Aorta (tissue), 5 donors: ENCODE data around the gene SHTN1. TPM values are rescaled to one million over a fixed set of nuclear protein-coding genes. Genes with fewer than 3 reads are reported as not detected.

Experiments
- ATAC-seq: fragments of 200-7000 bp; cut with Tn5 transposase; one replicate; pipeline ENCODE4 v1.9.1; 2022; ENCODE audit warnings: moderate library complexity; ENCODE audit not compliant: low FRiP score
- DNase-seq, 2 donors: peaks; one replicate each; pipeline ENCODE4 v3.0.0-alpha.2; 2020
- H3K27ac ChIP-seq, 2 donors: one replicate each; pipeline ENCODE4 v1.5.1; 2013; ENCODE audit warnings: low read length in 2 of 2, mild to moderate bottlenecking in 2 of 2, moderate library complexity in 2 of 2, control low read depth in 1 of 2, inconsistent platforms in 1 of 2, low read depth in 1 of 2
- H3K27me3 ChIP-seq, 2 donors: one replicate each; pipeline ENCODE4 v1.6.1; 2013; ENCODE audit warnings: control low read depth in 1 of 2, low read length in 1 of 2, mild to moderate bottlenecking in 1 of 2, moderate library complexity in 1 of 2; ENCODE audit not compliant: insufficient read depth in 2 of 2, control insufficient read depth in 1 of 2
- H3K36me3 ChIP-seq, 2 donors: one replicate each; pipeline ENCODE4 v1.6.1; 2013; ENCODE audit warnings: control low read depth in 1 of 2, low read length in 1 of 2, mild to moderate bottlenecking in 1 of 2; ENCODE audit not compliant: insufficient read depth in 2 of 2, control insufficient read depth in 1 of 2
- H3K4me1 ChIP-seq, 2 donors: one replicate each; pipeline ENCODE4 v1.6.1; 2013; ENCODE audit warnings: low read length in 2 of 2, control low read depth in 1 of 2, mild to moderate bottlenecking in 1 of 2, moderate library complexity in 1 of 2; ENCODE audit not compliant: insufficient read depth in 2 of 2, control insufficient read depth in 1 of 2
- H3K4me3 ChIP-seq, 2 donors: one replicate each; pipeline ENCODE4 v1.5.1; 2013; ENCODE audit warnings: low read length in 2 of 2, control low read depth in 1 of 2, mild to moderate bottlenecking in 1 of 2
- H3K9me3 ChIP-seq: one replicate; pipeline ENCODE4 v1.6.1; 2013; ENCODE audit warnings: mild to moderate bottlenecking, low read length; ENCODE audit not compliant: control insufficient read depth
- WGBS, 2 donors: extraction: QIAGEN DNeasy Blood & Tissue Kit; methylation state at CpG; one replicate each; pipeline ENCODE4 v1.1.7; 2013; 5-methylcytosine and 5-hydroxymethylcytosine counted together
- intact Hi-C, 2 donors: fragments of 100-400 bp; cut with DNase I; formaldehyde crosslinking; loops; one replicate each; pipeline versions ENCODE4 v1.14.2 to v1.15.0; 2022
- polyA plus RNA-seq, 2 donors: library from polyadenylated mRNA; stranded (reverse); fragments of 200-250 nt; gene quantifications; one replicate each; pipeline ENCODE4 v1.2.3, GENCODE V29; 2013
- total RNA-seq, 2 donors: library from RNA; stranded (reverse); fragmentation: NEBNext Ultra II Directional; extraction: Animal tissue kit (Norgen Biotek cat#: 25700); gene quantifications; one replicate each; pipeline ENCODE4 v1.2.1, GENCODE V29; 2021
- donor health status: healthy with polysubstance abuse.
- donor health status: Bipolar disorder and iron deficiency.
- donor health status: DM: no; HTN: no; CAD: no.
- donor health status: DM: no; HTN: no; CAD: no.
- donor health status: DM: yes; HTN: yes; CAD: no.

The SHTN1 gene
- total and polyA plus RNA-seq, 4 donors = 4.9 to 26.1 (median 16.0) TPM

GRCh38 chr10:117003336-117003735 lies 1.7 kb downstream of the SHTN1 start:
- no peak overlapping the region for H3K4me3 ChIP-seq
- H3K36me3 ChIP-seq = no peaks in the 10 kb centered on the region
- no peak overlapping the region for H3K27ac ChIP-seq
- WGBS, 2 donors = 94 to 98% methylated on average over 6 of the region's 6 CpGs
- H3K27me3 ChIP-seq = no peaks in the 10 kb centered on the region
- intact Hi-C loops = no loop called here
- ATAC-seq (no peak), DNase-seq (no peak)
- H3K4me1 ChIP-seq = no peaks in the 10 kb centered on the region
- no peaks in the 10 kb centered on the region for H3K9me3 ChIP-seq

GRCh38 chr10:117002206-117002605 lies 2.8 kb downstream of the SHTN1 start:
- H3K27me3 ChIP-seq = no peaks in the 10 kb centered on the region
- no peaks in the 10 kb centered on the region for H3K36me3 ChIP-seq
- intact Hi-C loops = no loop called here
- H3K4me3 ChIP-seq = no peak overlapping the region
- DNase-seq (no peak), ATAC-seq (no peak)
- H3K9me3 ChIP-seq = no peaks in the 10 kb centered on the region
- H3K27ac ChIP-seq = no peak overlapping the region
- H3K4me1 ChIP-seq = no peaks in the 10 kb centered on the region

- 81 to 89% methylated on average over 2 of the region's 2 CpGs for WGBS, 2 donors
- Histone ChIP-seq H3K4me1 (no peaks in the 10 kb centered on the region), H3K9me3 (no peaks in the 10 kb centered on the region), H3K36me3 (no peaks in the 10 kb centered on the region), H3K27me3 (no peaks in the 10 kb centered on the region), H3K27ac (no peak overlapping the region), H3K4me3 (no peak overlapping the region)
- DNase-seq (no peak), ATAC-seq (no peak)
- intact Hi-C loops = no loop called here
Observed at GRCh38 chr10:117001144-117001543, 3.8 kb downstream of the SHTN1 start.

- Histone ChIP-seq H3K36me3 (no peaks in the 10 kb centered on the region), H3K9me3 (no peaks in the 10 kb centered on the region), H3K4me1 (no peaks in the 10 kb centered on the region), H3K4me3 (no peak overlapping the region), H3K27me3 (no peaks in the 10 kb centered on the region), H3K27ac (no peak overlapping the region)
- 66 to 73% methylated on average over 2 of the region's 2 CpGs for WGBS, 2 donors
- DNase-seq = no peak
- no peak for ATAC-seq
- intact Hi-C loops = no loop called here
Observed at GRCh38 chr10:117000580-117000979, 4.4 kb downstream of the SHTN1 start.

- intact Hi-C loops = no loop called here
- no peak overlapping the region for H3K4me3 ChIP-seq
- WGBS, 2 donors = 91 to 96% methylated on average over 4 of the region's 4 CpGs
- H3K27ac ChIP-seq = no peak overlapping the region
- ATAC-seq (no peak), DNase-seq (no peak)
- H3K27me3 ChIP-seq = no peaks in the 10 kb centered on the region
- H3K36me3 ChIP-seq = no peaks in the 10 kb centered on the region
- H3K4me1 ChIP-seq = no peaks in the 10 kb centered on the region
- H3K9me3 ChIP-seq = no peaks in the 10 kb centered on the region
Observed at GRCh38 chr10:116998172-116998571, 6.8 kb downstream of the SHTN1 start.

- Histone ChIP-seq H3K4me1 (no peaks in the 10 kb centered on the region), H3K4me3 (no peak overlapping the region), H3K27me3 (no peaks in the 10 kb centered on the region), H3K36me3 (no peaks in the 10 kb centered on the region), H3K9me3 (no peaks in the 10 kb centered on the region), H3K27ac (no peak overlapping the region)
- ATAC-seq (no peak), DNase-seq (no peak)
- WGBS, 2 donors = 95 to 96% methylated on average over 2 of the region's 2 CpGs
- intact Hi-C loops = no loop called here
Observed at GRCh38 chr10:116997015-116997414, 8.0 kb downstream of the SHTN1 start.

GRCh38 chr10:116995648-116996047 lies 9.3 kb downstream of the SHTN1 start:
- WGBS, 2 donors = 95 to 97% methylated on average over 3 of the region's 3 CpGs
- Histone ChIP-seq H3K9me3 (no peaks in the 10 kb centered on the region), H3K27me3 (no peaks in the 10 kb centered on the region), H3K36me3 (no peaks in the 10 kb centered on the region), H3K4me1 (no peaks in the 10 kb centered on the region), H3K4me3 (no peak overlapping the region), H3K27ac (no peak overlapping the region)
- ATAC-seq (no peak), DNase-seq (no peak)
- intact Hi-C loops = no loop called here

- ATAC-seq (no peak), DNase-seq (no peak)
- WGBS, 2 donors = 94 to 96% methylated on average over 1 of the region's 1 CpG
- Histone ChIP-seq H3K4me3 (no peak overlapping the region), H3K4me1 (no peaks in the 10 kb centered on the region), H3K9me3 (no peaks in the 10 kb centered on the region), H3K36me3 (no peaks in the 10 kb centered on the region), H3K27ac (no peak overlapping the region), H3K27me3 (no peaks in the 10 kb centered on the region)
- intact Hi-C loops = no loop called here
Observed at GRCh38 chr10:116994113-116994890, 10.7 kb downstream of the SHTN1 start.

- no peaks in the 10 kb centered on the region for H3K9me3 ChIP-seq
- DNase-seq = no peak
- H3K36me3 ChIP-seq = no peaks in the 10 kb centered on the region
- WGBS, 2 donors = 95 to 98% methylated on average over 2 of the region's 2 CpGs
- intact Hi-C loops = no loop called here
- ATAC-seq = no peak
- no peak overlapping the region for H3K27ac ChIP-seq
- no peaks in the 10 kb centered on the region for H3K4me1 ChIP-seq
- no peaks in the 10 kb centered on the region for H3K27me3 ChIP-seq
- H3K4me3 ChIP-seq = no peak overlapping the region
Observed at GRCh38 chr10:116993610-116994009, 11.4 kb downstream of the SHTN1 start.
